Measurements from ENCODE around the gene CADM1. TPM values are rescaled to one million over a fixed set of nuclear protein-coding genes. Genes with fewer than 3 reads are reported as not detected.

Gene CADM1
- total RNA-seq, 1 donor from 2014 or later = 1.7 TPM

GRCh38 chr11:115221461-115222069 lies 282.6 kb downstream of the CADM1 start:
- no peaks in the 10 kb centered on the region for H3K9me3 Mint-ChIP-seq
- peaks cover 71% of the 10 kb centered on the region for H3K4me1 Mint-ChIP-seq (ENCODE audit: low read depth)
- peak overlapping the region; percentile 83 for H3K27ac Mint-ChIP-seq
- peak overlapping the region; percentile 13 for H3K4me3 Mint-ChIP-seq (ENCODE audit: low read depth)
- H3K36me3 Mint-ChIP-seq (ENCODE audit: low read depth) = peaks cover 10% of the 10 kb centered on the region
- no peak for DNase-seq (ENCODE audit: low spot score)
- intact Hi-C loops (cut with micrococcal nuclease) = loop anchor here (1.0 to 2.0 kb wide), 4 partner anchors 20 to 704 kb away; no protein-coding TSS in a partner anchor
- peaks cover 7% of the 10 kb centered on the region for H3K27me3 Mint-ChIP-seq (ENCODE audit: low read depth)

DNA sequence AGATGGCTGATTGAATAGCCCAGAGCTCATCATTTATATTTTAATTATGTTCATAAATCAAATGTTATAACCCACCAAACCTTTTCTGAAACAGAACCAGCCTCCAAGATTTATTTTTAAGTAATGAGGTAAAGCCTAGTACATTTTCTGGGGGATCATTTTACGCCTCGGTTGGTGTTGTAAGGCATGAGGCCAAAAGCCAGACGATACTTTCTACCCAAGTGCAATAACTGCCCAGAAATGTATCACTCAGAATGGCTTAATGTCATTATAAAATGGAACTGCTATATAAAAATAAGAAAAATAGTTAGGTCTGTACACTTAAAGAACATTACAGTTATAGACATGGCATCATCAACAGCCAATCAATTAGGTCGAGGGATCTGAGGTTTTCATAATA lies 283.3 kb downstream of the CADM1 start:
- Mint-ChIP-seq H3K36me3 (ENCODE audit: low read depth) (peaks cover 10% of the 10 kb centered on the region), H3K27ac (no peak overlapping the region), H3K4me3 (ENCODE audit: low read depth) (no peak overlapping the region), H3K27me3 (ENCODE audit: low read depth) (peaks cover 4% of the 10 kb centered on the region), H3K4me1 (ENCODE audit: low read depth) (peaks cover 77% of the 10 kb centered on the region), H3K9me3 (no peaks in the 10 kb centered on the region)
- intact Hi-C loops (cut with micrococcal nuclease) = loop anchor here (1.0 kb wide), 1 partner anchor 704 kb away; no protein-coding TSS in a partner anchor
- DNase-seq (ENCODE audit: low spot score) = no peak

- peaks cover 77% of the 10 kb centered on the region for H3K4me1 Mint-ChIP-seq (ENCODE audit: low read depth)
- intact Hi-C loops (cut with micrococcal nuclease) = no loop called here
These were observed 283.8 kb downstream of the CADM1 start for GRCh38 chr11:115220423-115220822.

GRCh38 chr11:115219376-115219775 lies 284.8 kb downstream of the CADM1 start:
- Mint-ChIP-seq H3K27me3 (ENCODE audit: low read depth) (no peaks in the 10 kb centered on the region), H3K9me3 (no peaks in the 10 kb centered on the region), H3K27ac (peak overlapping the region; percentile 8), H3K4me3 (ENCODE audit: low read depth) (no peak overlapping the region), H3K36me3 (ENCODE audit: low read depth) (peaks cover 6% of the 10 kb centered on the region), H3K4me1 (ENCODE audit: low read depth) (peaks cover 76% of the 10 kb centered on the region)
- DNase-seq (ENCODE audit: low spot score) = no peak
- intact Hi-C loops (cut with micrococcal nuclease) = no loop called here

More at GRCh38 chr11:115220423-115220822, 283.8 kb downstream of the CADM1 start:
- Mint-ChIP-seq H3K36me3 (ENCODE audit: low read depth) (peaks cover 10% of the 10 kb centered on the region), H3K27ac (no peak overlapping the region), H3K27me3 (ENCODE audit: low read depth) (peaks cover 4% of the 10 kb centered on the region), H3K9me3 (no peaks in the 10 kb centered on the region), H3K4me3 (ENCODE audit: low read depth) (no peak overlapping the region)
- DNase-seq (ENCODE audit: low spot score) = no peak

DNA sequence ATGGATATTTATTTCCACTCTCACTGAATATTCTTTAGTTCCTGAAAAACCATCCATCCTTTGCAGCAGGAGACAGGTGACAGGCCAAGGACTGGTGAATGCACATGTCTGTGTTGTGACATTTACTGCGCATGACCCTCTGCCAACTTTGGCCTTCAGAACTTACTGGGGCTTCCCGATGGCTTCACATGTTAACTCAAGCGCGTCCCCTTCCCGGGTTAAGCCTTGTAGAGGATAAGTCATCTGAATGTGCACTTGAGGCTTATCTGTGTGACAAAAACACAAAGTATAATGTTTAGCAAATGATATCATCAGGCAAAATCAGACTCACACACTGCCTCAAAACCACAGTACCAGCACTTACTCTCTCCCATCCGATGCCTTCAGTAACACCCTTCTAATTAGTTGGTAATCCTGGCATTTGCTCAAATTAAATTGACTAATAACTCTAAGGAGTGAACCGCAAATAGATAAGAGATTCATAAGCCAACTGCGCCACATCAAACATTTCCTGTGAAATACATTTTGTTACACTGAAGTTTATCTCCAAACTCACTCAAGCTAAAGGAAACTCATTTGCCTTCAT lies 286.4 kb downstream of the CADM1 start:
- H3K4me1 Mint-ChIP-seq (ENCODE audit: low read depth) = peaks cover 60% of the 10 kb centered on the region
- peaks cover 4% of the 10 kb centered on the region for H3K27me3 Mint-ChIP-seq (ENCODE audit: low read depth)
- H3K9me3 Mint-ChIP-seq = no peaks in the 10 kb centered on the region
- H3K27ac Mint-ChIP-seq = peak overlapping the region; percentile 63
- no peak for DNase-seq (ENCODE audit: low spot score)
- intact Hi-C loops (cut with micrococcal nuclease) = no loop called here
- no peak overlapping the region for H3K4me3 Mint-ChIP-seq (ENCODE audit: low read depth)
- no peaks in the 10 kb centered on the region for H3K36me3 Mint-ChIP-seq (ENCODE audit: low read depth)

DNA sequence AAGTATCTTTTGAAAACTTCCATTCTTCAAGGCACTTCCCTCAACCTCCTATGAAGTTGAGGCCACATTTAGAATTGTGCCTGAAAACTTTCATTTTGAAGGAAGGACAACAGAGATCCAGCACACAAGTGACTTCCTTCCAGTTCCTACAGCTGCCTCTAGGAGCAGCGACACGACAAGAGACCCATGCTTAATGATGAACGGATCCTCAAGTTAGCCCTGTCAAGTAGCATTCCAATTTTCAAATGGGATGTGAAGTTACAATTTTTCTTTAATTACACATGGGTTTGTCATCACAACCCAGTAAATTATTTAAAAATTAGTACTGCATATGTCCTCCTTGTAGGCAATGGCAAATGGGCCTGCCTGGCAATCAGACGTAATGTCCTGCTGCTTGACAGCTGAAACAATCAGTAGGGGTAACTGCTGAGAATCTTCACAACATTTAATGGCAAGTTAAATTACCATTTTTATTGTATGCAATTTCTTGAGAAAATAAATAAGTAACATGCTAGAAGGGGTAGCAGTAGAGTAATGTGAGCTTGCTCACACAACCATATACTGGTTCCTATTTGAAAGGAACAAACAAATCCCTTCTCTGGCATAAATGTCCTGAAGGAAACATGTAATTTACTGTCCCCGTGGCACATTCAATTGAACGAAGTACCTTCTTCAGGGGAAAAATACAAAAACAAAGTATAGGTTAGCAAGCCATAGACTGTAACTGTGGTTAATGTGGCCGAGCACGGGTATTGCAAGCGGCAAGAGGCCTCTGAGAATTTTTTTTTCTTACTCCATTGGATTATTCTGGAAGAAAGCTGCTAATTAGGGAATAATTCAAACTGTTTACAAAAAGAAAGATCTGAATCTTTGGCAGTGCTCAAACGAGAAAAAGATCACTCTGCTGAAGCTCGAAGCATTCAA lies 288.3 kb downstream of the CADM1 start:
- Mint-ChIP-seq H3K36me3 (ENCODE audit: low read depth) (no peaks in the 10 kb centered on the region), H3K27ac (no peak overlapping the region), H3K27me3 (ENCODE audit: low read depth) (peaks cover 14% of the 10 kb centered on the region), H3K4me3 (ENCODE audit: low read depth) (no peak overlapping the region), H3K4me1 (ENCODE audit: low read depth) (peaks cover 43% of the 10 kb centered on the region), H3K9me3 (no peaks in the 10 kb centered on the region)
- DNase-seq (ENCODE audit: low spot score) = no peak
- intact Hi-C loops (cut with micrococcal nuclease) = no loop called here

DNA sequence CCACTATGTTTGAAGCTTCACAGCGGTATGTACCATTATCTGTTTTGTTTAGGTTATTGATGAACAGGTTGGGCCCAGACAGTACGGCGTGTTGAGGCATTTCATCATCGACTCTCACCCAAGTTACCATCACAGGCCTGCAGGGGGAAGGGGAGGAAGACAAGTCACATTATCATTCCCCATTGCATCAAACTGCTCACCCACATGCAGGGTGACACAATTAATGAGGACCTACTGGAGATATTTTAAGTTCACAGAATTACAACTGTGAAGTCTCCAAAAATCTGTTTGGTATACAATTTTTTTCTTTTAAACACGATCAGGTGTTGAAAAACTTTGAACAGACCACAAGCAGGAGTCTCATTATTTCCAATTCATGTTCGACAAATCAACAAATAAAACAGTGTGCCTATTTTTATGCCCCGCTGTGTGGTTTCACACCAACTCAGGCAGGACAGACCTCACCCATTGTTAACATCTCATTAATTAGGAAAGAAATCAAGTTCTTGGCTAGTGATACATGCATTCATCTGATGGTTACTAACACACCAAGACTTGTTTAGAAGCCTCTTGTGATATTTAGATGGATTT lies 289.5 kb downstream of the CADM1 start:
- Mint-ChIP-seq H3K9me3 (no peaks in the 10 kb centered on the region), H3K27ac (no peak overlapping the region), H3K4me1 (ENCODE audit: low read depth) (peaks cover 41% of the 10 kb centered on the region), H3K27me3 (ENCODE audit: low read depth) (peaks cover 17% of the 10 kb centered on the region), H3K4me3 (ENCODE audit: low read depth) (no peak overlapping the region), H3K36me3 (ENCODE audit: low read depth) (no peaks in the 10 kb centered on the region)
- DNase-seq (ENCODE audit: low spot score) = no peak
- intact Hi-C loops (cut with micrococcal nuclease) = no loop called here

DNA sequence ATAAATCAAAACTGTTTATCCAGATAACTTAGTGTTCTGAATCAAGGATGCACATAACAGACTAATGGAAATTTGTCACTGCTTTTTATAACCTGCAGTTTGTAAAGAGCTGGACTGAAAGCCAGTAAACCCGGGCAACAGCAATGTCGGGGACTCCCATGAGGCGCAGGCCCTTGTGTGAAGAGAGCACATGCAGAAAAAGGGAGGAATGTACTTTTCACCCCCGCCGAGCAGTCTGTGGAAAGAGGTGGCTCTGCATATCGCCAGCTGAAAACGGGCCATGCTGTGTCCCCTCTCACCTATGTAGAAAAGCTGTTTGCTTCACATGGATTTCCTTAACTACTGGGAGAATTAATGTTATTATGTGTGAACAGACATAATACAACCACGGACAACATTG lies 291.2 kb downstream of the CADM1 start:
- Mint-ChIP-seq H3K36me3 (ENCODE audit: low read depth) (no peaks in the 10 kb centered on the region), H3K27me3 (ENCODE audit: low read depth) (peaks cover 22% of the 10 kb centered on the region), H3K4me1 (ENCODE audit: low read depth) (peaks cover 29% of the 10 kb centered on the region), H3K4me3 (ENCODE audit: low read depth) (no peak overlapping the region), H3K27ac (no peak overlapping the region), H3K9me3 (no peaks in the 10 kb centered on the region)
- intact Hi-C loops (cut with micrococcal nuclease) = no loop called here
- no peak for DNase-seq (ENCODE audit: low spot score)

GRCh38 chr11:115208808-115209259 lies 295.4 kb downstream of the CADM1 start:
- H3K27ac Mint-ChIP-seq = no peak overlapping the region

DNA sequence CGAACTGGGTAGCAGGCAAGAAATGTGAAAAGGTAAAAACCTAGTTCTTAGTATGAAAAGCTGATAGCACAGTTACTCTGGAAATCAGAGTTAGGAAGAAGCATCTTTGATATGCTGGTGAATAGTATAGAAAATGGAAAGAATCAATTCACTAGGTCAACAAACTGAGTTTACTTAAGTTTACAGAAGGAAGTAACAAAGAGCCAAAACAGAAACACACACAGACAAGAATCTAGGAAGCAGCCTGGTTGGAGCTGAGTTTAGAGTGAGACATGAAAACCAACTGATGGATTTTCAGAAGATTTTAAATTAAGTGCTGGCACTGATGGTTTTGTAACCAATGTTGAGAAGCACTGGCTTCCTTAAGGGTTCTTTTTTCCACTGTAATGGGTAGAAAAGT lies 296.3 kb downstream of the CADM1 start:
- Mint-ChIP-seq H3K4me1 (ENCODE audit: low read depth) (peaks cover 11% of the 10 kb centered on the region), H3K27me3 (ENCODE audit: low read depth) (peaks cover 40% of the 10 kb centered on the region), H3K9me3 (no peaks in the 10 kb centered on the region), H3K36me3 (ENCODE audit: low read depth) (no peaks in the 10 kb centered on the region), H3K27ac (no peak overlapping the region), H3K4me3 (ENCODE audit: low read depth) (no peak overlapping the region)
- no peak for DNase-seq (ENCODE audit: low spot score)
- intact Hi-C loops (cut with micrococcal nuclease) = no loop called here

More at GRCh38 chr11:115208808-115209259, 295.4 kb downstream of the CADM1 start:
- Mint-ChIP-seq H3K27me3 (ENCODE audit: low read depth) (peaks cover 40% of the 10 kb centered on the region), H3K36me3 (ENCODE audit: low read depth) (no peaks in the 10 kb centered on the region), H3K9me3 (no peaks in the 10 kb centered on the region), H3K4me3 (ENCODE audit: low read depth) (no peak overlapping the region), H3K4me1 (ENCODE audit: low read depth) (peaks cover 8% of the 10 kb centered on the region)
- intact Hi-C loops (cut with micrococcal nuclease) = no loop called here
- DNase-seq (ENCODE audit: low spot score) = no peak

DNA sequence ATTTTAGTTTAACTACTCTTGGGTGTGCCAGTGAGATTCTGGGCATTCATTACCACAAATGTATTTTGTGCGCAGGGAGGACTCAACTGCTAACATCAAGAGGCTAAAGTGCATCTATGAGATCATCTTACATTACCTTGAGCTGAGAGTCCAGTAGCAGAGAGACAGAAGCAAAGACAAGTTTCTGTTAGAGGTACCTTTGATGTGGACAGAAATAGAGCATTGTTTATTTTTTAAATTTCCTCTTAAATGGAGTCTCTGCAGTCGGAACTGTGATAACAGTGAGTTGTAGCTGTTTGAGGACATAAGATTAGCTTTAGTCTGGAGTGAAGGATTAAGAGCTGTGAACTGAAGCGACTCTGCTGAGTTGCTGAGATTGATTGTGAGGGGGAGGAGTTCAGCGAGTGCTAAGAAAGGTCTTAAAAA lies 297.0 kb downstream of the CADM1 start:
- H3K4me3 Mint-ChIP-seq (ENCODE audit: low read depth) = no peak overlapping the region
- intact Hi-C loops (cut with micrococcal nuclease) = no loop called here

GRCh38 chr11:115206365-115207022 lies 297.7 kb downstream of the CADM1 start:
- Mint-ChIP-seq H3K4me1 (ENCODE audit: low read depth) (peaks cover 16% of the 10 kb centered on the region), H3K4me3 (ENCODE audit: low read depth) (no peak overlapping the region), H3K9me3 (no peaks in the 10 kb centered on the region), H3K36me3 (ENCODE audit: low read depth) (no peaks in the 10 kb centered on the region), H3K27ac (no peak overlapping the region), H3K27me3 (ENCODE audit: low read depth) (peaks cover 30% of the 10 kb centered on the region)
- intact Hi-C loops (cut with micrococcal nuclease) = no loop called here
- no peak for DNase-seq (ENCODE audit: low spot score)

More for the DNA sequence above, 297.0 kb downstream of the CADM1 start:
- DNase-seq (ENCODE audit: low spot score) = no peak
- H3K4me1 Mint-ChIP-seq (ENCODE audit: low read depth) = peaks cover 13% of the 10 kb centered on the region
- H3K27ac Mint-ChIP-seq = no peak overlapping the region
- no peaks in the 10 kb centered on the region for H3K9me3 Mint-ChIP-seq
- no peaks in the 10 kb centered on the region for H3K36me3 Mint-ChIP-seq (ENCODE audit: low read depth)
- H3K27me3 Mint-ChIP-seq (ENCODE audit: low read depth) = peaks cover 34% of the 10 kb centered on the region

All from activated T-helper 2 cell treated with anti-CD3 and anti-CD28 coated beads, Interferon-gamma antibody, Interleukin-2, Interleukin-4, amounts not matched to agents 10 μg/mL and 5 μg/mL and 100 μg/mL, durations not matched to agents 14 hours and 24 hours and 36 hours (primary cell).